BLaER1 (cell line): ENCODE data around the gene LOXL4.

Source experiments
- H3K27ac ChIP-seq: shearing (Covaris generic); formaldehyde crosslinking; 2 replicates; pipeline ENCODE4 v1.8.1; 2022
- H3K27me3 ChIP-seq: shearing (Covaris generic); formaldehyde crosslinking; 2 replicates; pipeline ENCODE4 v1.8.1; 2022
- H3K36me3 ChIP-seq: shearing (Covaris generic); formaldehyde crosslinking; 2 replicates; pipeline ENCODE4 v1.8.1; 2022
- H3K4me1 ChIP-seq: shearing (Covaris generic); formaldehyde crosslinking; 2 replicates; pipeline ENCODE4 v1.8.1; 2022
- H3K4me2 ChIP-seq: shearing (Covaris generic); formaldehyde crosslinking; 2 replicates; pipeline ENCODE4 v1.8.1; 2022
- H3K4me3 ChIP-seq: shearing (Covaris generic); formaldehyde crosslinking; 2 replicates; pipeline ENCODE4 v1.8.1; 2022
- H3K9ac ChIP-seq: shearing (Covaris generic); formaldehyde crosslinking; 2 replicates; pipeline ENCODE4 v1.8.1; 2022
- H3K9me3 ChIP-seq: shearing (Covaris generic); formaldehyde crosslinking; 2 replicates; pipeline ENCODE4 v1.8.1; 2022
- H4K20me1 ChIP-seq: shearing (Covaris generic); formaldehyde crosslinking; 2 replicates; pipeline ENCODE4 v1.8.1; 2022
- Cebpa-rat ChIP-seq: shearing (Covaris generic); IDR thresholded peaks from 2 replicates; pipeline ENCODE4 v1.8.1; 2022

LOXL4 gene

DNA sequence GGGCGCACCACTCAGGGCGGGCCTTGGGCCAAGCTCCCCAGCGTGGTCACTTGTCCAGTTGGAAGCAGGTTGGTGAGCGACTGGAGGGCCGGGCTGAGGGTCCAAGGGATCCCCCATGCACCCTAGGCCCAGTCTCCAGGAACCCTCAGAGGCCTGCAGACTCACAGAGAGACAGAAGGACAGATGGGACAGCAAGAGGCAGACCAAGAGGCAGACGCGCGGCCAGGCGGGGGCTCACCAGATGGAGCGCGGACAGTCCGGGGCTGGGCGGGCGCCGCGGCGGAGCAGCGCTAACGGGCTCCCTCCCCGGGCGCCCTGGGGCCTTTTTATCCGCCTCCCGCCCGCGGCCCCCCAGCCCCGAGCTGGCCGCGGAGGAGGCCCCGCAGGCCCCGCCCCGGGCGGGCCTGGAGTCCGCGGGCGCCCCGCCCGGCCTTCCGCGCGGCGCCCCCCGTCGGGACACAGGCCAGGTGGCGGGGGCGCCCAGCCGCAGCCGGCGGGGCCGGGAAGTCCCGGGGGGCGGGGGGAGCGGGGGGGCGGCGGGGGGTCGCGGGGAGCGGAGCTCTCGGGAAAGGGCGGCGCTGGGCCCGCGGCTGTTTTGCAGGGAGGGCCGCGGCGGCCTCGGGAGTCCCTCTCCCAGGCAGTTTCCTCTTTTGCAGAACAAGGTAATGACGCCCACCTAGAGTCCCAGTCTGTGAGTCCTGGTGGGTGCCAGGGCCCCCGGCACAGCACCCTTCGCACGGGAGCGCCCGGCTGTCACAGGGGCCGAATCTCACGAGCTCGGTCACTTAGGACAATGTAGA lies at the start of gene LOXL4:
Gene LOXL4, minus strand, starts transcription at position 301 of the 800 bp plus-strand sequence. CDS start 5,175 bp downstream, outside the sequence.
- Histone ChIP-seq H3K9ac (peak within 1 kb of the TSS; percentile 70), H4K20me1 (no peaks in the 10 kb centered on the region), H3K27ac (peak within 1 kb of the TSS; percentile 81), H3K4me3 (peak within 1 kb of the TSS; percentile 61), H3K4me1 (peaks cover 81% of the 10 kb centered on the region), H3K4me2 (peak within 1 kb of the TSS; percentile 88), H3K27me3 (no peaks in the 10 kb centered on the region), H3K9me3 (no peaks in the 10 kb centered on the region), H3K36me3 (no peaks in the 10 kb centered on the region)
- no peak for TF ChIP-seq Cebpa-rat

DNA sequence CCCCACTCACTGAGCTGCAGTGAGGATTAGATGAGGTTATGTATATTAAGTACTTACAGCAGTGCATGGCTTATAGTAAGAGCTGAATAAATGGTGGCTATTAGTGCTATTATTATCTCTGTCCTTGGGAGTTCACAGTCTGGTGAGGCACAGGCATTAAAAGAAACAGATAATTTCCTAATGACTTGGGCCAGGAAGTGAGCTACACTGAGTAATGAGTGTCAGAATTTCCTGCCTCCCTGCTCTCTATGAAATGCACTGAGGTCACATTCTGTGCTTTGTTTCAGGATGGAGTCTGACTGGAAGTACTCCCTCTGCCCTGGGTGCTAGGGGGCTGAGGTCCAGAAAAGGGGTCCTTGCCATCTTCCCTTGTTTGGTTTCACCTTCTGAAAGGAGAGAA lies 48.7 kb upstream of the LOXL4 start:
- Histone ChIP-seq H3K4me2 (peak overlapping the region; percentile 62), H3K9ac (no peak overlapping the region), H3K36me3 (no peaks in the 10 kb centered on the region), H3K9me3 (no peaks in the 10 kb centered on the region), H3K27ac (no peak overlapping the region), H3K4me1 (peaks cover 45% of the 10 kb centered on the region), H3K4me3 (no peak overlapping the region), H4K20me1 (no peaks in the 10 kb centered on the region), H3K27me3 (no peaks in the 10 kb centered on the region)
- no peak for TF ChIP-seq Cebpa-rat

DNA sequence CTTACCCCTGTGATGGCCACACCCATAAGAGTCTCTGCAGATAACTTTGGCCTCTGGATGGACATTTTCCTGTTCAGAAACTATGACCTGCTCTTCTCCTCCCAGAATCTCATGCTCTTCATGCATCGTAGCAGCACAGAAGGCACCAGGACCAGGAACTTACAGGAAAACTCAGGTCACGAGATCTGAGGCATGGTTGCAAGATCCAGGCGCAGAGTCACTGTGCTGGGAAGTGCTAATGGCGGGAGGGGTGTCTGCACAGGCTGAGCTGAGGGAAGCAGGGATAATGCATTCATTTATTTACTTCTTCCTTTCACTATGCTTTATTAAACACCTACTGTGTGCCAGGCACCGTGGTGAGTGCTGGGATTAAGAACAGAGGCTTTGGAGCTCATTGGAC lies 48.2 kb upstream of the LOXL4 start:
- Histone ChIP-seq H3K9me3 (no peaks in the 10 kb centered on the region), H4K20me1 (no peaks in the 10 kb centered on the region), H3K4me3 (no peak overlapping the region), H3K4me2 (peak overlapping the region; percentile 62), H3K36me3 (no peaks in the 10 kb centered on the region), H3K9ac (no peak overlapping the region), H3K27ac (no peak overlapping the region), H3K27me3 (no peaks in the 10 kb centered on the region), H3K4me1 (peaks cover 40% of the 10 kb centered on the region)
- no peak for TF ChIP-seq Cebpa-rat

DNA sequence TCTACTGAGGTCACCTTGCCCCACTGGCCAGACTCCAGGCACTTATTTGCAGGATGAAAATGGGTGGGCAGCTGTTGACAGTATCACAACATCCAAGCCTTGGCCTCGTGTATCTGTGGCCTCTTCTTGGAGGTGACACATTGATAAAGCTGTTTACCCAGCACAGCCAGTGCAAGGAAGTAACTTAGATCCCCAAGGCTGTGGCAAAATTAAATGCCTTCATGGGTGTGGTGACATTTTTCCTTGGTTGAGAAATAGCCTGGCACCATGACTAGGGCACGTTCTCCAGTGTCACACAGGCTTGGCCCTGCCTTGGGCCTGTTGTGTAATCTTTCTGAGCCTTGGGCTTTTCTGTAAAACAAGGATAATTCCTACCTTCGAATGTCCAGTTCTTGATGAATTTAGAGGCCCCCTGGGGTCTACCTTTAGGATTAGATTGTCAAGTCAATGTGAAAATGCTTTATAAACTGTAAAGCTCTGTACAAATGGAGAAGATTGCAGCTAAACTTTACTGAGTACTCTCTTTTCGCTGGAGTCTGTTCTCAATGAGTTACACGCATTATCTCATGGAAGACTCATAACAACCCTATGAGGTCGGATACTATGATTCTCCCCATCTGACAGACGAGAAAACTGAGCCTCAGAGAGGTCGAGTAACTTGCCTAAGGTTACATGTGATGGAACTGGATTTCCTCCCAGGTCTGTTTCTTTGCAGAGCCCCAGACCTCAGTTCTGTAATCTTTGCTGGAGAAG lies 46.7 kb upstream of the LOXL4 start:
- TF ChIP-seq Cebpa-rat: no peak
- H3K36me3 ChIP-seq: no peaks in the 10 kb centered on the region
- H3K27ac ChIP-seq: no peak overlapping the region
- H4K20me1 ChIP-seq: no peaks in the 10 kb centered on the region
- H3K27me3 ChIP-seq: no peaks in the 10 kb centered on the region
- H3K9me3 ChIP-seq: no peaks in the 10 kb centered on the region
- no peak overlapping the region for H3K4me3 ChIP-seq
- H3K9ac ChIP-seq: no peak overlapping the region
- peaks cover 32% of the 10 kb centered on the region for H3K4me1 ChIP-seq
- H3K4me2 ChIP-seq: no peak overlapping the region

DNA sequence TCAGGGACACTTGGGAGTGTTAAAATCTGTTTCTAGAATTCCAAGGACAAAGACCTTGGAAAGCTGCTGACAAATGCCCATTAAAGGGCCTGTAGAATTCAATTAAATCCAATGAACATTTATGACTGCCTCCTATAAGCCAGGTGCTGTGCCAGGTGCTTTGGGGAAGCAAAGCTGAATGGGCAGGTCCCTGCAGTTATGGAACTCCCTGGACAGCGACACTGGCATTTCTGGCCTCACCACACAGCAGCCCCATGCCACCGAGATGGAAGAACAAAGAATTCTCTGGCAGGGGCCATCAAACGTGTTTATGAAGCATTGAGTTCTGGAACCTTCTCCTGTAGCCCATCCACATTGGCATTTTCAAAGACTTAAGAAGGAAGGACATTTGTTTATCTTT lies 45.6 kb upstream of the LOXL4 start:
- Histone ChIP-seq H4K20me1 (no peaks in the 10 kb centered on the region), H3K9me3 (no peaks in the 10 kb centered on the region), H3K4me3 (no peak overlapping the region), H3K27ac (no peak overlapping the region), H3K4me1 (peaks cover 34% of the 10 kb centered on the region), H3K36me3 (no peaks in the 10 kb centered on the region), H3K9ac (no peak overlapping the region), H3K4me2 (no peak overlapping the region), H3K27me3 (no peaks in the 10 kb centered on the region)
- no peak for TF ChIP-seq Cebpa-rat

DNA sequence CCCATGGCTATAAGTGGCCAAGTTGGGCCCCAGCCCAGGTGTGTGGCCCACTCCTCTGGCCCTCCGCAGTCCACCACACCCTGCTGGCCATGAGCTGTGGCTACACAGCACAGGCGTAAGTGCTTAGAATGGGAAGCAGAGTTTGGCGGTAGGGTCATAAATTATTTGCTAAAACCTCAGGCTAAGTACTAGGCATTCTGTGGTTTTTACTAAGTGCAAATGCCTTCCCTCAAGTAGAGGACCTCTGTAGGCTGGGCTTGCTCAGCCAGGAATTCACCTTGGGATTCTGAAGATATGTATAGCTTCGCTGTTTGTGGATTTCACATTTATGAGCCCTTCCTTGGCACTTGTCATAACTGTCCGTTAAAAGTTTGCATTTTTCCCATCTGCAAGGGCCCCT lies 44.8 kb upstream of the LOXL4 start:
- no peak for TF ChIP-seq Cebpa-rat
- Histone ChIP-seq H3K9ac (no peak overlapping the region), H3K4me2 (no peak overlapping the region), H4K20me1 (no peaks in the 10 kb centered on the region), H3K9me3 (no peaks in the 10 kb centered on the region), H3K4me3 (no peak overlapping the region), H3K27me3 (no peaks in the 10 kb centered on the region), H3K4me1 (peaks cover 34% of the 10 kb centered on the region), H3K27ac (no peak overlapping the region), H3K36me3 (no peaks in the 10 kb centered on the region)

DNA sequence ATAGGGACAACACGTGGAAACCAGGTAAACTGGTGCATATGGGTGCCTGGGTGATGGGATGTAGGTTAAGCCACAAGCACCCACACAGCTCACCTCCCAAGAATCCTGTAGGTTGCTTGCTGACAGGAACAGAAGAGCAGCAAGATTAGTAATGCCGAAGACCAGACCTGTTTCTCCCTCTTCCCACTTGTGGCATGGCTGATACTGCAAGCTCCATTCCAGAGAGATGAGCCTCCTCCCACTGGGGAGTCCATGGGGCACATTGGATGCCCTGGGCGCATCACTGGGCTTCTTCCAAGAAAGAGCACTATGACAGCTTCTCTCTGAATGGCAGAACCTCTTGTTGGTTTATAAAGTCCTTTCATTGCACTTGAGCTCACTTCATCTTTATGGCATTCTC lies 44.4 kb upstream of the LOXL4 start:
- H3K27ac ChIP-seq: no peak overlapping the region
- H3K27me3 ChIP-seq: no peaks in the 10 kb centered on the region
- H3K4me1 ChIP-seq: peaks cover 33% of the 10 kb centered on the region
- no peak for TF ChIP-seq Cebpa-rat
- no peak overlapping the region for H3K4me2 ChIP-seq
- H3K4me3 ChIP-seq: no peak overlapping the region
- no peaks in the 10 kb centered on the region for H3K36me3 ChIP-seq
- no peak overlapping the region for H3K9ac ChIP-seq
- no peaks in the 10 kb centered on the region for H3K9me3 ChIP-seq
- no peaks in the 10 kb centered on the region for H4K20me1 ChIP-seq

DNA sequence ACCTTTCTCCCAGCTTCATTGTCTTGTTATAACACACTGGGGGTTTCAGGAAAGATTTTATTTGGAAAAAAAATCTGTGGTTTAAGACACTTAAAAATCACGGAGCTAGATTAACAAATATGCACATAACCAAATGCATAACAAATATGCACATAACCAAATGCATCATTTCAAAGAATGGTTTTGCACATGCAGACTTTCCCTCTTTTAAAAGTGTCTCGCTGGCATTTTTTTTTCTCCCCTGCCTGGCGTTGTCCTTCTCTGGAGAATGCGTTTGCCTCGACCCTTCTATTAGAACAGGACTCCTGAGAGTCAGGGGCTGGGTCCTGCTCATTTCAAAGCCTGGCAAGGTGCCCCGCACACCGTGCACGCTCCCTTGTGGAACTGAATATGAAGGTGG lies 42.7 kb upstream of the LOXL4 start:
- H3K36me3 ChIP-seq: no peaks in the 10 kb centered on the region
- H3K9me3 ChIP-seq: peaks cover 9% of the 10 kb centered on the region
- H3K4me3 ChIP-seq: no peak overlapping the region
- H3K9ac ChIP-seq: no peak overlapping the region
- no peak overlapping the region for H3K27ac ChIP-seq
- H4K20me1 ChIP-seq: no peaks in the 10 kb centered on the region
- H3K27me3 ChIP-seq: no peaks in the 10 kb centered on the region
- peaks cover 17% of the 10 kb centered on the region for H3K4me1 ChIP-seq
- H3K4me2 ChIP-seq: no peak overlapping the region
- TF ChIP-seq Cebpa-rat: no peak

DNA sequence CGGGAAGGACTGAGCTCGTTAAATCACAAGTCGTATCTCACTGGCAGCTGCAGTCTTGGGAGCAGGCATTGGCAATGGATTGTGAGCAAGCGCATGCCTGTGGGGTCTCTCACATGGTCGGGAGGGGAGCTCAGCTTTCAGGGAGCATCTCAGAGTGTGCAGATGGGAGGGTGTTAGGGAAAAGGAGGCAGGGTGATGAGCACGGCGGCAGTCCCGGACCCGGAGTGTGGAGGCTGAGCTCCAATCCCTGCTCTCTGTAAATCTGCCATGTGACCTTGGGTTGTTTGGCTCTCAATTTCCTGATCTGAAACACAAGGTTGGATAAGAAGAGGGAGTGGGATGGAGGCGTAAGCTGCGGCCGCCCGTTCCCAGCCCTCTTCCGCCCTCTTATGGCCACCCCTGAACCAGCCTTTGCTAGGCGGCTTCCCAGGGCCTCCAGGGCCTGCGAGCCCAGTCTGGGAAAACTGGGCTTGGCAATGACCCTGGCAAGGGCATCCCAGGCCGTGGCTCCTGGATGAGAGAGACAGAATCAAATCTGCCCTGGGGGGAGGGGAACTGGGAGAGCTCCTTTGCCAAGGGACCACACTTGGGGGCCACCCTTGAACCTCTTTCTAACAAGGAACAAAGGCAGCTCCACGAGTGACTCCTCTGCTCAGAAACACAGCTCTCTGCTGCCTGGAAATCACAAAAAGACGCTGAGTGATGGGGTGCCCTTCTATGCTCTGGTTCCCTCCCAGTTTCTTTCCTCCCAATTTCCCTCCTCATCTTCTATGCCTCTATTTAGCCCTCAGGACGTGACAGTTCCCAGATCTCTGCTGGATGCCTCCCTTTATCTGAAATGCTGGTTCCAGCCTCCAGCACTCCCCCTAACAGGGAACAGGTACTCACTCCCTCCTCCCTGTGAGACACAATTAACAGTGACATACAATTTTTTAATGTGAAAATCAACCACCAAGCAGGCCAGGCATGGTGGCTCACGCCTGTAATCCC lies 41.7 kb upstream of the LOXL4 start:
- H3K36me3 ChIP-seq: no peaks in the 10 kb centered on the region
- H4K20me1 ChIP-seq: no peaks in the 10 kb centered on the region
- peaks cover 10% of the 10 kb centered on the region for H3K9me3 ChIP-seq
- no peak overlapping the region for H3K9ac ChIP-seq
- no peaks in the 10 kb centered on the region for H3K27me3 ChIP-seq
- 0 out of 2 replicates have a peak overlapping the region, but pooled peaks have one; percentile 35 for H3K27ac ChIP-seq
- no peak for TF ChIP-seq Cebpa-rat
- H3K4me1 ChIP-seq: peaks cover 14% of the 10 kb centered on the region
- peak overlapping the region; percentile 46 for H3K4me2 ChIP-seq
- H3K4me3 ChIP-seq: no peak overlapping the region
